OCI-LY1 (cell line): Measurements from ENCODE around the gene ENTR1.

Experiments
- EZH2 ChIP-seq: fragments of 200-600 bp; sonication (generic), shearing (Covaris generic); IDR thresholded peaks from 2 replicates; pipeline ENCODE4 v1.8.0; 2017; ENCODE audit warnings: borderline replicate concordance, mixed run types, mild to moderate bottlenecking, antibody characterized with exemption, low read length, moderate library complexity, mixed read lengths
- TF ChIP-seq, protein P1 (sequence below): fragments of 200-600 bp; sonication (generic), shearing (Covaris generic); IDR thresholded peaks from 2 replicates; pipeline ENCODE4 v1.5.1; 2017; ENCODE audit warnings: mild to moderate bottlenecking, antibody characterized with exemption, low read length, moderate library complexity, mixed read lengths

DNA sequence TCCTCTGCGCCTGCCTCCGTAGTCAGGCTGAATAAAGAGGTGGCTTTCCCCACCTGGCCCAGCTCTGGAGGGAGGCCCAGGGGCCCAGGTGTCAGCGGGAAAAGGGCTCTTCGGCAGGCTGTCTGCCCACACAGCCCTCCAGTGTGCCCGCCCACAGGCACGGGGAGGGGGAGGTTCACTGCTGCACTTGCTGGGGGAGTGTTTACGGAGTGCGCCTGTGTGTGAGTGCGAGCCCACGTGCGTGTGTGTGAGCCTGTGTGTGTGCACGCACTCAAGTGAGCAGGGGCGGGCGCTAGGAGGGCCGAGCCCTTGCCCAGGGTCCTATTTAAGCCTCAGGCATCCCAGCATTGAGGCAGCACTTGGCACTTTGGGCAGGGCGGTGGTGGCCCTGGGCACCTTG, 57.7 kb downstream of the ENTR1 start:
- TF ChIP-seq, protein P1, sequence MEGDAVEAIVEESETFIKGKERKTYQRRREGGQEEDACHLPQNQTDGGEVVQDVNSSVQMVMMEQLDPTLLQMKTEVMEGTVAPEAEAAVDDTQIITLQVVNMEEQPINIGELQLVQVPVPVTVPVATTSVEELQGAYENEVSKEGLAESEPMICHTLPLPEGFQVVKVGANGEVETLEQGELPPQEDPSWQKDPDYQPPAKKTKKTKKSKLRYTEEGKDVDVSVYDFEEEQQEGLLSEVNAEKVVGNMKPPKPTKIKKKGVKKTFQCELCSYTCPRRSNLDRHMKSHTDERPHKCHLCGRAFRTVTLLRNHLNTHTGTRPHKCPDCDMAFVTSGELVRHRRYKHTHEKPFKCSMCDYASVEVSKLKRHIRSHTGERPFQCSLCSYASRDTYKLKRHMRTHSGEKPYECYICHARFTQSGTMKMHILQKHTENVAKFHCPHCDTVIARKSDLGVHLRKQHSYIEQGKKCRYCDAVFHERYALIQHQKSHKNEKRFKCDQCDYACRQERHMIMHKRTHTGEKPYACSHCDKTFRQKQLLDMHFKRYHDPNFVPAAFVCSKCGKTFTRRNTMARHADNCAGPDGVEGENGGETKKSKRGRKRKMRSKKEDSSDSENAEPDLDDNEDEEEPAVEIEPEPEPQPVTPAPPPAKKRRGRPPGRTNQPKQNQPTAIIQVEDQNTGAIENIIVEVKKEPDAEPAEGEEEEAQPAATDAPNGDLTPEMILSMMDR = no peak
- TF ChIP-seq EZH2 = no peak
